Left colon (tissue), 2 donors: ENCODE data around the gene GPR158. TPM values are rescaled to one million over a fixed set of nuclear protein-coding genes. Genes with fewer than 3 reads are reported as not detected.

ENCODE experiments used
- ATAC-seq: fragments of 200-7000 bp; cut with Tn5 transposase; one replicate; pipeline ENCODE4 v1.9.1; 2020; ENCODE audit warnings: mild to moderate bottlenecking, moderate library complexity
- DNase-seq, 2 donors: peaks; one replicate each; pipeline ENCODE4 v3.0.0-alpha.2; 2020
- intact Hi-C, 2 donors: fragments of 100-400 bp; cut with DNase I in 1 of 2; cut with micrococcal nuclease in 1 of 2; formaldehyde crosslinking; loops; one replicate each; pipeline versions ENCODE4 v1.11.2 to v1.14.0; 2022; cut with DNase I, micrococcal nuclease
- total RNA-seq, 2 donors: library from RNA; stranded (reverse); fragmentation: NEBNext Ultra II Directional; extraction: Animal tissue kit (Norgen Biotek cat#: 25700); gene quantifications; one replicate each; pipeline ENCODE4 v1.2.1, GENCODE V29; 2021
- donor health status: DM: no; HTN: no; CAD: no.
- donor health status: DM: yes; HTN: yes; CAD: no.

GPR158 gene
- total RNA-seq, 2 donors from 2014 or later, result 0.15 to 0.42 TPM

GRCh38 chr10:25180801-25181200 is 6.0 kb downstream of the GPR158 start:
- intact Hi-C loops, result no loop called here
- ATAC-seq (no peak), DNase-seq (no peak)

- no peak for DNase-seq
- intact Hi-C loops, result no loop called here
- ATAC-seq, result no peak
Observed at GRCh38 chr10:25182636-25183035, 7.8 kb downstream of the GPR158 start.

- ATAC-seq (no peak), DNase-seq (no peak)
- intact Hi-C loops, result no loop called here
Observed at GRCh38 chr10:25191162-25191895, 16.5 kb downstream of the GPR158 start.

- intact Hi-C loops, result no loop called here
- DNase-seq, result no peak
- ATAC-seq, result no peak
Observed at GRCh38 chr10:25198151-25198550, 23.4 kb downstream of the GPR158 start.

GRCh38 chr10:25206693-25207414 is 32.1 kb downstream of the GPR158 start:
- intact Hi-C loops, result no loop called here
- no peak for DNase-seq
- ATAC-seq, result no peak

- intact Hi-C loops, result loop anchor here in 1 of 2 donors (10.0 kb wide), 1 partner anchor 95 kb away; no protein-coding TSS in a partner anchor
- ATAC-seq (no peak), DNase-seq (no peak)
Observed at GRCh38 chr10:25209618-25210017, 34.8 kb downstream of the GPR158 start.

GRCh38 chr10:25210265-25210664 is 35.5 kb downstream of the GPR158 start:
- intact Hi-C loops, result loop anchor here in 1 of 2 donors (10.0 kb wide), 1 partner anchor 95 kb away; no protein-coding TSS in a partner anchor
- no peak for DNase-seq
- no peak for ATAC-seq

- ATAC-seq (no peak), DNase-seq (no peak)
- intact Hi-C loops, result no loop called here
Observed at GRCh38 chr10:25220156-25220555, 45.4 kb downstream of the GPR158 start.

- intact Hi-C loops, result no loop called here
- DNase-seq (no peak), ATAC-seq (no peak)
Observed at GRCh38 chr10:25222085-25222660, 47.4 kb downstream of the GPR158 start.

GRCh38 chr10:25226775-25227682 is 52.2 kb downstream of the GPR158 start:
- peak; percentile 57 for ATAC-seq
- intact Hi-C loops, result no loop called here
- peak in 1 of 2 donors; percentile 9 for DNase-seq

GRCh38 chr10:25231751-25232150 is 57.0 kb downstream of the GPR158 start:
- ATAC-seq (no peak), DNase-seq (no peak)
- intact Hi-C loops, result no loop called here

- intact Hi-C loops, result no loop called here
- ATAC-seq, result no peak
Observed at GRCh38 chr10:25232204-25232603, 57.4 kb downstream of the GPR158 start.

GRCh38 chr10:25245165-25245564 is 70.4 kb downstream of the GPR158 start:
- DNase-seq (no peak), ATAC-seq (no peak)
- intact Hi-C loops, result no loop called here

More at GRCh38 chr10:25232204-25232603, 57.4 kb downstream of the GPR158 start:
- no peak for DNase-seq

GRCh38 chr10:25257646-25258045 is 82.8 kb downstream of the GPR158 start:
- DNase-seq, result no peak
- ATAC-seq, result no peak
- intact Hi-C loops, result no loop called here

- ATAC-seq, result no peak
Observed at GRCh38 chr10:25261110-25261509, 86.3 kb downstream of the GPR158 start.

GRCh38 chr10:25261558-25261957 is 86.8 kb downstream of the GPR158 start:
- no peak for ATAC-seq
- no peak for DNase-seq
- intact Hi-C loops, result no loop called here

More at GRCh38 chr10:25261110-25261509, 86.3 kb downstream of the GPR158 start:
- intact Hi-C loops, result no loop called here
- DNase-seq, result no peak

GRCh38 chr10:25263931-25264330 is 89.1 kb downstream of the GPR158 start:
- intact Hi-C loops, result no loop called here
- ATAC-seq (no peak), DNase-seq (no peak)

GRCh38 chr10:25278180-25278579 is 103.4 kb downstream of the GPR158 start:
- ATAC-seq (no peak), DNase-seq (no peak)
- intact Hi-C loops, result no loop called here

- no peak for DNase-seq
- intact Hi-C loops, result no loop called here
- no peak for ATAC-seq
Observed at GRCh38 chr10:25280076-25280475, 105.3 kb downstream of the GPR158 start.
